Panc1 (cell line): ENCODE measurements around the gene FABP2.

Experiments used
- CTCF ChIP-seq: fragments of 450-650 bp; IDR thresholded peaks from 2 replicates; pipeline ENCODE4 v1.5.1; 2017; ENCODE audit warnings: mild to moderate bottlenecking
- POLR2AphosphoS5 ChIP-seq: IDR thresholded peaks from 2 replicates; pipeline ENCODE4 v1.6.1; 2012; ENCODE audit warnings: mild to moderate bottlenecking, low read depth, low read length, moderate library complexity
- SIN3A ChIP-seq: IDR thresholded peaks from 2 replicates; pipeline ENCODE4 v1.6.1; 2012; ENCODE audit warnings: low read depth, mild to moderate bottlenecking, low read length, moderate library complexity, borderline replicate concordance; ENCODE audit not compliant: insufficient read depth
- TCF7L2 ChIP-seq: IDR thresholded peaks from 2 replicates; pipeline ENCODE4 v1.6.1; 2011; ENCODE audit warnings: mild to moderate bottlenecking, low read depth, low read length, inconsistent platforms
- TF ChIP-seq, protein P1 (sequence below), 2 experiments: IDR thresholded peaks; 2 replicates each; pipeline ENCODE4 v1.6.1; 2011 to 2012; ENCODE audit warnings: low read depth in 2 of 2, control low read depth in 1 of 2, low read length in 1 of 2, mild to moderate bottlenecking in 1 of 2, moderate library complexity in 1 of 2; ENCODE audit not compliant: insufficient read depth in 1 of 2

- TF ChIP-seq CTCF (no peak), POLR2AphosphoS5 (no peak), SIN3A (no peak), TCF7L2 (no peak)
- TF ChIP-seq, protein P1, sequence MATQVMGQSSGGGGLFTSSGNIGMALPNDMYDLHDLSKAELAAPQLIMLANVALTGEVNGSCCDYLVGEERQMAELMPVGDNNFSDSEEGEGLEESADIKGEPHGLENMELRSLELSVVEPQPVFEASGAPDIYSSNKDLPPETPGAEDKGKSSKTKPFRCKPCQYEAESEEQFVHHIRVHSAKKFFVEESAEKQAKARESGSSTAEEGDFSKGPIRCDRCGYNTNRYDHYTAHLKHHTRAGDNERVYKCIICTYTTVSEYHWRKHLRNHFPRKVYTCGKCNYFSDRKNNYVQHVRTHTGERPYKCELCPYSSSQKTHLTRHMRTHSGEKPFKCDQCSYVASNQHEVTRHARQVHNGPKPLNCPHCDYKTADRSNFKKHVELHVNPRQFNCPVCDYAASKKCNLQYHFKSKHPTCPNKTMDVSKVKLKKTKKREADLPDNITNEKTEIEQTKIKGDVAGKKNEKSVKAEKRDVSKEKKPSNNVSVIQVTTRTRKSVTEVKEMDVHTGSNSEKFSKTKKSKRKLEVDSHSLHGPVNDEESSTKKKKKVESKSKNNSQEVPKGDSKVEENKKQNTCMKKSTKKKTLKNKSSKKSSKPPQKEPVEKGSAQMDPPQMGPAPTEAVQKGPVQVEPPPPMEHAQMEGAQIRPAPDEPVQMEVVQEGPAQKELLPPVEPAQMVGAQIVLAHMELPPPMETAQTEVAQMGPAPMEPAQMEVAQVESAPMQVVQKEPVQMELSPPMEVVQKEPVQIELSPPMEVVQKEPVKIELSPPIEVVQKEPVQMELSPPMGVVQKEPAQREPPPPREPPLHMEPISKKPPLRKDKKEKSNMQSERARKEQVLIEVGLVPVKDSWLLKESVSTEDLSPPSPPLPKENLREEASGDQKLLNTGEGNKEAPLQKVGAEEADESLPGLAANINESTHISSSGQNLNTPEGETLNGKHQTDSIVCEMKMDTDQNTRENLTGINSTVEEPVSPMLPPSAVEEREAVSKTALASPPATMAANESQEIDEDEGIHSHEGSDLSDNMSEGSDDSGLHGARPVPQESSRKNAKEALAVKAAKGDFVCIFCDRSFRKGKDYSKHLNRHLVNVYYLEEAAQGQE (IDR thresholded peaks at IDR 0.05; ENCODE audit: insufficient read depth in 1 of 2, low read depth in 2 of 2, low read length in 1 of 2): no peak
These were observed 40.5 kb downstream of the FABP2 start for GRCh38 chr4:119281393-119281792.
